Stimulated activated naive CD8-positive, alpha-beta T cell treated with anti-CD3 and anti-CD28 coated beads, Interleukin-15, Interleukin-2, amounts not matched to agents 100 U/mL and 50 U/mL, for 24 hours (primary cell): Measurements from ENCODE around the gene UROC1.

ENCODE experiments used
- ATAC-seq: fragments of 150-1000 bp; cut with Tn5 transposase; one replicate; pipeline ENCODE4 v1.10.0; 2021
- DNase-seq: peaks from one replicate; pipeline ENCODE4 v3.0.0; 2021

The UROC1 gene

GRCh38 chr3:126439968-126440708, 77.4 kb downstream of the UROC1 start:
- DNase-seq (no peak), ATAC-seq (no peak)

GRCh38 chr3:126439346-126439967, 78.1 kb downstream of the UROC1 start:
- DNase-seq (no peak), ATAC-seq (no peak)

GRCh38 chr3:126438746-126439145, 78.8 kb downstream of the UROC1 start:
- no peak for DNase-seq
- ATAC-seq, result no peak

GRCh38 chr3:126438186-126438585, 79.4 kb downstream of the UROC1 start:
- no peak for ATAC-seq

GRCh38 chr3:126436826-126437717, 80.5 kb downstream of the UROC1 start:
- DNase-seq, result no peak
- ATAC-seq, result no peak

More at GRCh38 chr3:126438186-126438585, 79.4 kb downstream of the UROC1 start:
- no peak for DNase-seq

- ATAC-seq (no peak), DNase-seq (no peak)
These were observed 81.9 kb downstream of the UROC1 start for GRCh38 chr3:126435456-126436315.

- DNase-seq (no peak), ATAC-seq (no peak)
These were observed 82.6 kb downstream of the UROC1 start for GRCh38 chr3:126434931-126435411.

- no peak for ATAC-seq
- DNase-seq, result no peak
These were observed 83.3 kb downstream of the UROC1 start for GRCh38 chr3:126434264-126434590.

GRCh38 chr3:126433496-126434263, 83.9 kb downstream of the UROC1 start:
- DNase-seq (no peak), ATAC-seq (no peak)

- DNase-seq (no peak), ATAC-seq (no peak)
These were observed 84.5 kb downstream of the UROC1 start for GRCh38 chr3:126433105-126433430.

GRCh38 chr3:126432361-126433104, 85.0 kb downstream of the UROC1 start:
- ATAC-seq (no peak), DNase-seq (no peak)
